ENCODE results near the gene DOCK1. TPM values are rescaled to one million over a fixed set of nuclear protein-coding genes. Genes with fewer than 3 reads are reported as not detected.

The DOCK1 gene
- total RNA-seq, 2 experiments from 2014 or later: not detected

GRCh38 chr10:127374901-127375300 lies 469.7 kb downstream of the DOCK1 start:
- ChIA-PET POLR2A (no interaction called here), CTCF (no interaction called here)
- H3K27ac Mint-ChIP-seq: no peak overlapping the region
- H3K36me3 Mint-ChIP-seq (ENCODE audit: low read depth): no peaks in the 10 kb centered on the region
- no peaks in the 10 kb centered on the region for H3K4me1 Mint-ChIP-seq (ENCODE audit: low read depth)
- no peaks in the 10 kb centered on the region for H3K27me3 ChIP-seq (ENCODE audit: control insufficient read depth in 1 of 2, insufficient read depth in 2 of 2, low read length in 2 of 2)
- intact Hi-C loops (cut with DNase I, micrococcal nuclease): no loop called here
- H3K9me3 Mint-ChIP-seq: no peaks in the 10 kb centered on the region
- no peaks in the 10 kb centered on the region for H3K4me1 ChIP-seq (ENCODE audit: insufficient read depth, low read length)
- H3K27ac ChIP-seq (ENCODE audit: low read depth in 1 of 2, low read length in 2 of 2): no peak overlapping the region
- no peaks in the 10 kb centered on the region for H3K36me3 ChIP-seq (ENCODE audit: insufficient read depth, low read length)
- H3K4me3 Mint-ChIP-seq: no peak overlapping the region
- DNase-seq (no peak), ATAC-seq (ENCODE audit: poor library complexity) (no peak)
- H3K4me3 ChIP-seq (ENCODE audit: low read length): no peak overlapping the region
- TF ChIP-seq, protein P1, sequence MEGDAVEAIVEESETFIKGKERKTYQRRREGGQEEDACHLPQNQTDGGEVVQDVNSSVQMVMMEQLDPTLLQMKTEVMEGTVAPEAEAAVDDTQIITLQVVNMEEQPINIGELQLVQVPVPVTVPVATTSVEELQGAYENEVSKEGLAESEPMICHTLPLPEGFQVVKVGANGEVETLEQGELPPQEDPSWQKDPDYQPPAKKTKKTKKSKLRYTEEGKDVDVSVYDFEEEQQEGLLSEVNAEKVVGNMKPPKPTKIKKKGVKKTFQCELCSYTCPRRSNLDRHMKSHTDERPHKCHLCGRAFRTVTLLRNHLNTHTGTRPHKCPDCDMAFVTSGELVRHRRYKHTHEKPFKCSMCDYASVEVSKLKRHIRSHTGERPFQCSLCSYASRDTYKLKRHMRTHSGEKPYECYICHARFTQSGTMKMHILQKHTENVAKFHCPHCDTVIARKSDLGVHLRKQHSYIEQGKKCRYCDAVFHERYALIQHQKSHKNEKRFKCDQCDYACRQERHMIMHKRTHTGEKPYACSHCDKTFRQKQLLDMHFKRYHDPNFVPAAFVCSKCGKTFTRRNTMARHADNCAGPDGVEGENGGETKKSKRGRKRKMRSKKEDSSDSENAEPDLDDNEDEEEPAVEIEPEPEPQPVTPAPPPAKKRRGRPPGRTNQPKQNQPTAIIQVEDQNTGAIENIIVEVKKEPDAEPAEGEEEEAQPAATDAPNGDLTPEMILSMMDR (IDR thresholded peaks at IDR 0.05): no peak
- H3K27me3 Mint-ChIP-seq: peaks cover 10% of the 10 kb centered on the region
- H3K9me3 ChIP-seq (ENCODE audit: control insufficient read depth in 1 of 2, insufficient read depth in 1 of 2, low read length in 2 of 2): no peaks in the 10 kb centered on the region

DNA sequence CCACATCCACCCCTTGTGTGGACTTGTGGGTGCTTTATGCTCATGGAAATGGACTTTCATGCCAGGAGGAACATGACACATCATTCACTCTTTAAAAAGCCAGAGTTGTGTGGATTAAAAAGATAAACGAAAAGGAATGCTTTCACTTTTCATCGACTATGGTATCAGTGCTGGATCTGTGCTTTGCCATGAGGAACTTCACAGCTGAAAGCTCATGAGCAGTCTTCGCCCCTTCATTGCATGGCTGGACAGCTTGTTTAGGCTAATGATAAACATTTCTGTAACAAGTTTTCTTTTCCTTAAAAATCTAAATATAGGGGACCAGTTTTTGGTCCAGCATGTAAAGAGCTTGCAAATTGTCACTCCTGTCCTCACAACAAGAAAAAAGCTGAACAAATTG lies 470.2 kb downstream of the DOCK1 start:
- POLR2A ChIA-PET: no interaction called here
- Histone ChIP-seq H3K4me1 (ENCODE audit: insufficient read depth, low read length) (no peaks in the 10 kb centered on the region), H3K27me3 (ENCODE audit: control insufficient read depth in 1 of 2, insufficient read depth in 2 of 2, low read length in 2 of 2) (no peaks in the 10 kb centered on the region), H3K36me3 (ENCODE audit: insufficient read depth, low read length) (no peaks in the 10 kb centered on the region), H3K9me3 (ENCODE audit: control insufficient read depth in 1 of 2, insufficient read depth in 1 of 2, low read length in 2 of 2) (no peaks in the 10 kb centered on the region), H3K27ac (ENCODE audit: low read depth in 1 of 2, low read length in 2 of 2) (no peak overlapping the region), H3K4me3 (ENCODE audit: low read length) (no peak overlapping the region)
- Mint-ChIP-seq H3K27me3 (peaks cover 10% of the 10 kb centered on the region), H3K4me1 (ENCODE audit: low read depth) (no peaks in the 10 kb centered on the region), H3K36me3 (ENCODE audit: low read depth) (no peaks in the 10 kb centered on the region), H3K9me3 (no peaks in the 10 kb centered on the region), H3K27ac (no peak overlapping the region), H3K4me3 (no peak overlapping the region)
- TF ChIP-seq, protein P1 (IDR thresholded peaks at IDR 0.05): no peak
- CTCF ChIA-PET: no interaction called here
- intact Hi-C loops (cut with DNase I, micrococcal nuclease): no loop called here
- DNase-seq: no peak
- ATAC-seq (ENCODE audit: poor library complexity): no peak

- Mint-ChIP-seq H3K27me3 (peaks cover 10% of the 10 kb centered on the region), H3K27ac (no peak overlapping the region), H3K4me3 (no peak overlapping the region), H3K9me3 (no peaks in the 10 kb centered on the region), H3K36me3 (ENCODE audit: low read depth) (no peaks in the 10 kb centered on the region), H3K4me1 (ENCODE audit: low read depth) (no peaks in the 10 kb centered on the region)
- ATAC-seq (ENCODE audit: poor library complexity) (no peak), DNase-seq (no peak)
- TF ChIP-seq, protein P1 (IDR thresholded peaks at IDR 0.05): no peak
- intact Hi-C loops (cut with DNase I, micrococcal nuclease): no loop called here
- POLR2A ChIA-PET: no interaction called here
- Histone ChIP-seq H3K36me3 (ENCODE audit: insufficient read depth, low read length) (no peaks in the 10 kb centered on the region), H3K27me3 (ENCODE audit: control insufficient read depth in 1 of 2, insufficient read depth in 2 of 2, low read length in 2 of 2) (no peaks in the 10 kb centered on the region), H3K4me1 (ENCODE audit: insufficient read depth, low read length) (no peaks in the 10 kb centered on the region), H3K4me3 (ENCODE audit: low read length) (no peak overlapping the region), H3K27ac (ENCODE audit: low read depth in 1 of 2, low read length in 2 of 2) (no peak overlapping the region), H3K9me3 (ENCODE audit: control insufficient read depth in 1 of 2, insufficient read depth in 1 of 2, low read length in 2 of 2) (no peaks in the 10 kb centered on the region)
- CTCF ChIA-PET: no interaction called here
Observed at GRCh38 chr10:127376071-127376470, 470.8 kb downstream of the DOCK1 start.
